ENCODE data around the gene RRP9.

DNA sequence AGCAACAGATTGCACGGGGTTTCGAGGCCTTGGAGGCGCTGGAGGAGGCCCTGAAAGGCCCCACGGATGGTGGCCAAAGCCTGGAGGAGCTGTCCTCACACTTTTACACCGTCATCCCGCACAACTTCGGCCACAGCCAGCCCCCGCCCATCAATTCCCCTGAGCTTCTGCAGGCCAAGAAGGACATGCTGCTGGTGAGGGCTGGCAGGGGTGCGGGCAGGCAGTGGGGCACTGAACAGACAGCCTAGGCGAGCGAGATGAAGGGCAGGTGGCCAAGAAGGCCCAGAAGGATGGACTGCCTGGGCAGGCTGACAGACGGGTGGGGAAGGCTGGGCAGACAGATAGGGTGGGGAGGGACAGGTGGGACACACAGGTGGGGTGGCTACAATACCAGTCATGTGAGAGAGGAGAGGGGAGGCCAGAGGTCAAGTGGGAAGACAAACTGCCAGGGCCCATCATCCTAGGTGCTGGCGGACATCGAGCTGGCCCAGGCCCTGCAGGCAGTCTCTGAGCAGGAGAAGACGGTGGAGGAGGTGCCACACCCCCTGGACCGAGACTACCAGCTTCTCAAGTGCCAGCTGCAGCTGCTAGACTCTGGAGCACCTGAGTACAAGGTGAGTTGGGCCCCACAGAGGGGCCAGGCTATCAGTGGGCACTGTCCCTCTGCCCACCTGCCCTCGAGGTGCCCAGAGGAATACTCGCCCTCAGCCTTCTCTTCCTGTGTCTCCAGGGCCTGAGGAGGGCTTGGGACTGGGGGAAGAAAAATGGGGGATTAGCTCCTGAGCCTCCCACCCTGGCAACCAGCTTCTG is 3.5 kb upstream of the RRP9 start:
- TF ChIP-seq, protein P1, sequence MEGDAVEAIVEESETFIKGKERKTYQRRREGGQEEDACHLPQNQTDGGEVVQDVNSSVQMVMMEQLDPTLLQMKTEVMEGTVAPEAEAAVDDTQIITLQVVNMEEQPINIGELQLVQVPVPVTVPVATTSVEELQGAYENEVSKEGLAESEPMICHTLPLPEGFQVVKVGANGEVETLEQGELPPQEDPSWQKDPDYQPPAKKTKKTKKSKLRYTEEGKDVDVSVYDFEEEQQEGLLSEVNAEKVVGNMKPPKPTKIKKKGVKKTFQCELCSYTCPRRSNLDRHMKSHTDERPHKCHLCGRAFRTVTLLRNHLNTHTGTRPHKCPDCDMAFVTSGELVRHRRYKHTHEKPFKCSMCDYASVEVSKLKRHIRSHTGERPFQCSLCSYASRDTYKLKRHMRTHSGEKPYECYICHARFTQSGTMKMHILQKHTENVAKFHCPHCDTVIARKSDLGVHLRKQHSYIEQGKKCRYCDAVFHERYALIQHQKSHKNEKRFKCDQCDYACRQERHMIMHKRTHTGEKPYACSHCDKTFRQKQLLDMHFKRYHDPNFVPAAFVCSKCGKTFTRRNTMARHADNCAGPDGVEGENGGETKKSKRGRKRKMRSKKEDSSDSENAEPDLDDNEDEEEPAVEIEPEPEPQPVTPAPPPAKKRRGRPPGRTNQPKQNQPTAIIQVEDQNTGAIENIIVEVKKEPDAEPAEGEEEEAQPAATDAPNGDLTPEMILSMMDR (IDR thresholded peaks at IDR 0.05), result no peak
- TF ChIP-seq POLR2AphosphoS5 (IDR thresholded peaks at IDR 0.05; ENCODE audit: insufficient read depth in 1 of 2, low read depth in 1 of 2) (no peak), POLR2A (IDR thresholded peaks at IDR 0.05) (no peak)
